Measurements from ENCODE around the gene MYH7. TPM values are rescaled to one million over a fixed set of nuclear protein-coding genes. Genes with fewer than 3 reads are reported as not detected.
"Not testable (repeated sequence)": the region's sequence is repeated elsewhere in the genome, so short reads cannot be mapped to it uniquely, and the experiment has no call there.

Gene MYH7
- total RNA-seq, 6 donors from 2014 or later = not detected

DNA sequence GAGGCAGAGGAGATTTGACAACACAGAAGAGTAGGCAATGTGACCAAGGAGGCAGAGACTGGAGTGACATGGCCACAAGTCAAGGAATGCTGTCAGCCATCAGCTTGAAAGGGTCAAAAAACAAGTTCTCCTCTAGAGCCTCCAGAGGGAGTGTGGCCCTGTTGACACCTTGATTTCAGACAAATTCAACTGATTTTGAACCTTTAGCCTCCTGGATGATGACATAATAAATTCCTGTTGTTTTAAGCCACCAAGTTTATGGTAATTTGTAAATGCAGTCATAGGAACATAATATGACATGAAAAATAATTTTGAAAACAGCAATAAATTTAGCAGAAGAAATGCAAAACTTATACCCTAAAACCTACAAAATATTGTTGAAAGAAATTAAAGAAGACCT, 25.5 kb upstream of the MYH7 start:
- Histone ChIP-seq H3K4me3 (no peak overlapping the region), H3K27ac (no peak overlapping the region), H3K4me1 (no peaks in the 10 kb centered on the region), H3K36me3 (no peaks in the 10 kb centered on the region), H3K27me3 (no peaks in the 10 kb centered on the region), H3K9me3 (no peaks in the 10 kb centered on the region)
- TF ChIP-seq POLR2A (IDR thresholded peaks at IDR 0.05) (no peak), EP300 (IDR thresholded peaks at IDR 0.05) (no peak), POLR2AphosphoS5 (IDR thresholded peaks at IDR 0.05) (no peak)
- TF ChIP-seq, protein P1, sequence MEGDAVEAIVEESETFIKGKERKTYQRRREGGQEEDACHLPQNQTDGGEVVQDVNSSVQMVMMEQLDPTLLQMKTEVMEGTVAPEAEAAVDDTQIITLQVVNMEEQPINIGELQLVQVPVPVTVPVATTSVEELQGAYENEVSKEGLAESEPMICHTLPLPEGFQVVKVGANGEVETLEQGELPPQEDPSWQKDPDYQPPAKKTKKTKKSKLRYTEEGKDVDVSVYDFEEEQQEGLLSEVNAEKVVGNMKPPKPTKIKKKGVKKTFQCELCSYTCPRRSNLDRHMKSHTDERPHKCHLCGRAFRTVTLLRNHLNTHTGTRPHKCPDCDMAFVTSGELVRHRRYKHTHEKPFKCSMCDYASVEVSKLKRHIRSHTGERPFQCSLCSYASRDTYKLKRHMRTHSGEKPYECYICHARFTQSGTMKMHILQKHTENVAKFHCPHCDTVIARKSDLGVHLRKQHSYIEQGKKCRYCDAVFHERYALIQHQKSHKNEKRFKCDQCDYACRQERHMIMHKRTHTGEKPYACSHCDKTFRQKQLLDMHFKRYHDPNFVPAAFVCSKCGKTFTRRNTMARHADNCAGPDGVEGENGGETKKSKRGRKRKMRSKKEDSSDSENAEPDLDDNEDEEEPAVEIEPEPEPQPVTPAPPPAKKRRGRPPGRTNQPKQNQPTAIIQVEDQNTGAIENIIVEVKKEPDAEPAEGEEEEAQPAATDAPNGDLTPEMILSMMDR (IDR thresholded peaks at IDR 0.05) = no peak
- ATAC-seq (ENCODE audit: low FRiP score in 2 of 2) (no peak), DNase-seq (no peak)

DNA sequence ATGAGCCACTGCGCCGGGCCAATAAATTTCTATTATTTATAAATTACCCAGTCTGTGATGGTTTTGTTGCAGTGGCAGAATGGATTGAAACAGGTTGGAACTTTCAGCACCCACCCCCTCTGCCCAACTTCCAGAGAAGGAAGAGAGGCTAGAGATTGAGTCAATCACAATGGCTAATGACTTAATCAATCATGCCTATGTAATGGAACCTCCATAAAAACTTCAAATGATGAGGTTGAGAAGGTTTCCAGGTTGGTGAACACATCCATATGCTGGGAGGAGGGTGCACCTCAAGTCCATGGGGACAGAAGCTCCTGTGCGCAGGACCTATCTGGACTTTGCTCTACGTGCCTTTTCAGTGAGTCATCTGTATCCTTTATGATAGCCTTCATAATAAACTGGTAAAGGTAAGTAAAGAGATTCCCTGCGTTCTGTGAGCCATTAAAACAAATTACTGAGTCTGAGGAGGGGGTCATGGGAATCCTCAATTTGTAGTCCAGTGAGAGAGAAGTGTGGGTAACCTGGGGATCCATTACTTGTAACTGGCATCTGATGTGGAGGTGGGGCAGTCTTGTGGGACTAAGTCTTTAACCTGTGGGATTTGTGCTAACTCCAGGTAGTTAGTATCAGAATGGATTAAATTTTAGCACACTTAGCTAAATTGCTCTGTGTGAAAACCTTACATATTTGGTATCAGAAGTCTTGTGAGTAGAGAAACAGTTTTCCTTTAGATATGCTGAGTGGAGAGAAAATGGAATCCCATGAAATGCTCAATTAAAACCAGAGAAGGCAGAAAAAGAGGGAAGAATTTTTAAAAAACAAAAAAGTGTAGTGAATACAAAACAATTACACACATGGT, 22.4 kb upstream of the MYH7 start:
- DNase-seq (no peak), ATAC-seq (ENCODE audit: low FRiP score in 2 of 2) (no peak)
- 90 to 94% methylated on average over 5 of the region's 5 CpGs for WGBS, 2 donors
- H3K4me1 ChIP-seq = no peaks in the 10 kb centered on the region
- H3K4me3 ChIP-seq = no peak overlapping the region
- no peaks in the 10 kb centered on the region for H3K9me3 ChIP-seq
- TF ChIP-seq EP300 (IDR thresholded peaks at IDR 0.05) (no peak), POLR2AphosphoS5 (IDR thresholded peaks at IDR 0.05) (no peak), POLR2A (IDR thresholded peaks at IDR 0.05) (no peak)
- TF ChIP-seq, protein P1 (IDR thresholded peaks at IDR 0.05) = no peak
- H3K27ac ChIP-seq = no peak overlapping the region
- no peaks in the 10 kb centered on the region for H3K36me3 ChIP-seq
- H3K27me3 ChIP-seq = no peaks in the 10 kb centered on the region

DNA sequence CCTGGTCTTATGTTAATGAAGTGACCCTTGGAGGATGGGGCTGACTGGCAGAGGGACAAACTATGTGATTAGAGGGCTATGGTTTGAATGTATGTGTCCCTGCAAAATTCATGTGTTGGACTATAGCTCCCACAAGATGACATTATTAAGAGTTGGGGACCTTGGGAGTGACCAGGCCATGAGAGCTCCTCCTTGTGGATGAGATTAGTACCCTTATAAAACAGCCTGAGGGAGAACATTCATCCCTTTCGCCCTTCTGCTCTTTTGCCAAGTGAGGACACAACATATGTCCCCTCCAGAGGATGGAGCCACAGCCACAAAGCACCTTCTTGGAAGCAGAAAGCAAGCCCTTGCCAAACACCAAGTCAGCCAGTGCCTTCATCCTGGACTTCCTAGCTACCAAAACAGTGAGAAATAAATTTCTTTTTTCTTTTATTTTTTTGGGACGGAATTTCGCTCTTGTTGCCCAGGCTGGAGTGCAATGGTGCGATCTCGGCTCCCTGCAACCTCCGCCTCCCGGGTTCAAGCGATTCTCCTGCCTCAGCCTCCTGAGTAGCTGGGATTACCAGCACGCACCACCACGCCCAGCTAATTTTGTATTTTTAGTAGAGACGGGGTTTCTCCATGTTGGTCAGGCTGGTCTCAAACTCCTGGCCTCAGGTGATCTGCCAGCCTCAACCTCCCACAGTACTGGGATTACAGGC, 21.6 kb upstream of the MYH7 start:
- WGBS, 2 donors = 92 to 96% methylated on average over 11 of the region's 11 CpGs
- not testable (repeated sequence) for ATAC-seq (ENCODE audit: low FRiP score in 2 of 2); H3K27me3 ChIP-seq; H3K9me3 ChIP-seq; H3K4me1 ChIP-seq; DNase-seq; H3K27ac ChIP-seq; H3K36me3 ChIP-seq; H3K4me3 ChIP-seq

DNA sequence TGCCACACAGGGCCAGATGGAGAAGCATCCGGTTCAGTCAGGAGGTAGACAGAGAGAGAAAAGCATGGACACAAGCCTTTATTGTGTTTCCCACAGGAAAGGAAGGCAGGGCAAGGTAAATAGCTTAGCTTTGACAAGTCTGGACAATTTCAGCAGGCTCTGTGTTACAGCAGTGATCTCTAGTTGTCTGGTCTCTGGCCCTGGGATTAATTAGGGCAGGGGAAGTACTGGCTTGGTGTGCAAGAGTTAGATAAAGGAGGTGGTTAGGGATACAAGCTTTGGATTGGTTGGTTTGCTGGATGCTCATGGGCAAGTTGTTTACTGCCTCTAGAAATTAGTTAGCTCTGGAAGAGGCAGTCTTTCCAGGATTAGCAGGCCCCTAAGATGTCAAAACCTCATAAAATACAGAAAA, 19.0 kb upstream of the MYH7 start:
- H3K9me3 ChIP-seq = no peaks in the 10 kb centered on the region
- no peak overlapping the region for H3K27ac ChIP-seq
- no peak for ATAC-seq (ENCODE audit: low FRiP score in 2 of 2)
- H3K36me3 ChIP-seq = no peaks in the 10 kb centered on the region
- no peak overlapping the region for H3K4me3 ChIP-seq
- TF ChIP-seq POLR2AphosphoS5 (IDR thresholded peaks at IDR 0.05) = no peak
- TF ChIP-seq, protein P1 (IDR thresholded peaks at IDR 0.05) = no peak
- no peak for TF ChIP-seq POLR2A (IDR thresholded peaks at IDR 0.05)
- no peak for TF ChIP-seq EP300 (IDR thresholded peaks at IDR 0.05)
- no peaks in the 10 kb centered on the region for H3K4me1 ChIP-seq
- 26 to 37% methylated on average over 1 of the region's 1 CpG for WGBS, 2 donors
- DNase-seq = no peak
- no peaks in the 10 kb centered on the region for H3K27me3 ChIP-seq

DNA sequence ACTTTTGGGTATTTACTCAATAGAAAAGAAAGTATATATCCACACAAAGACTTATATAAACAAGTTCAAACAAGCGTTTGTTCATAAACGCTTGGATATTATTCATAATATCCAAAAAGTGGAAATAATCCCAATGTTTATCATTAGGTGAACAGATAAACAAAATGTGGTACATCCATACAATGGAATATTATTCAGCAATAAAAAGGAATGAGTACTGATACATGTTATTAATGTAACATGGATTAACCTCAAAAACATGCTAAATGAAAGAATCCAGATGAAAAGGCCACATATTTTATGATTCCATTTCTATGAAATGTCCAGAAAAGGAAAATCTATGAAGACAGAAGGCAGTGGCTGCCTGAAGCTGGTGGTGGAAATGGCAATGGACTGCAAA, 16.8 kb upstream of the MYH7 start:
- ATAC-seq (ENCODE audit: low FRiP score in 2 of 2) (no peak), DNase-seq (no peak)
- TF ChIP-seq, protein P1 (IDR thresholded peaks at IDR 0.05) = no peak
- TF ChIP-seq POLR2A (IDR thresholded peaks at IDR 0.05) (no peak), POLR2AphosphoS5 (IDR thresholded peaks at IDR 0.05) (no peak), EP300 (IDR thresholded peaks at IDR 0.05) (no peak)
- Histone ChIP-seq H3K4me3 (no peak overlapping the region), H3K9me3 (no peaks in the 10 kb centered on the region), H3K4me1 (no peaks in the 10 kb centered on the region), H3K27ac (no peak overlapping the region), H3K27me3 (no peaks in the 10 kb centered on the region), H3K36me3 (no peaks in the 10 kb centered on the region)
- WGBS, 2 donors = 85 to 88% methylated on average over 2 of the region's 2 CpGs
